CD4-positive, alpha-beta T cell treated with Interleukin-2 at 100 ng/mL for 4 hours (primary cell): ENCODE results near the gene H1-8.

Source experiments
- DNase-seq: peaks from one replicate; pipeline ENCODE4 v3.0.0-alpha.2; 2020; ENCODE audit warnings: low spot score

The H1-8 gene

GRCh38 chr3:129593595-129594339 is 50.8 kb downstream of the H1-8 start:
- peak; percentile 48 for DNase-seq

DNA sequence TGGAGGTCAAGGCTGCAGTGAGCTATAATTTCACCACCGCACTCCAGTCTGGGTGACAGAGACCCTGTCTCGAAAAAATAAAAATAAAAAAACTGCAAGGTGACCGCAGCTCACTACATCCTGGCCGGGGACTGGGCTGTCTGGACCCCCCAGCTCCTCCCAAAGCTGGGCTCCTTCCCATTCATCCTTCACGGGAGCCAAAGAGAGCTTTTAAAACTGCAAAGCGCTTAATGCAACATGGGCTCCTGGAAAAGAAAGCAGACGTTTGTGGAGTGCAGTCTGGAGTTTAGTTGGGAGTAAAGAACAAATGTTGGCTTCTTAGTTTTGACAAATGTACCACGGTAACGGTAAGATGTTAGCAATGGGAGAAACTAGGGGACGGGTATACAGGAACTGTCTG is 51.4 kb downstream of the H1-8 start:
- DNase-seq = no peak

GRCh38 chr3:129594907-129595390 is 52.0 kb downstream of the H1-8 start:
- DNase-seq = no peak

- DNase-seq = no peak
These were observed 52.7 kb downstream of the H1-8 start for GRCh38 chr3:129595544-129596193.

DNA sequence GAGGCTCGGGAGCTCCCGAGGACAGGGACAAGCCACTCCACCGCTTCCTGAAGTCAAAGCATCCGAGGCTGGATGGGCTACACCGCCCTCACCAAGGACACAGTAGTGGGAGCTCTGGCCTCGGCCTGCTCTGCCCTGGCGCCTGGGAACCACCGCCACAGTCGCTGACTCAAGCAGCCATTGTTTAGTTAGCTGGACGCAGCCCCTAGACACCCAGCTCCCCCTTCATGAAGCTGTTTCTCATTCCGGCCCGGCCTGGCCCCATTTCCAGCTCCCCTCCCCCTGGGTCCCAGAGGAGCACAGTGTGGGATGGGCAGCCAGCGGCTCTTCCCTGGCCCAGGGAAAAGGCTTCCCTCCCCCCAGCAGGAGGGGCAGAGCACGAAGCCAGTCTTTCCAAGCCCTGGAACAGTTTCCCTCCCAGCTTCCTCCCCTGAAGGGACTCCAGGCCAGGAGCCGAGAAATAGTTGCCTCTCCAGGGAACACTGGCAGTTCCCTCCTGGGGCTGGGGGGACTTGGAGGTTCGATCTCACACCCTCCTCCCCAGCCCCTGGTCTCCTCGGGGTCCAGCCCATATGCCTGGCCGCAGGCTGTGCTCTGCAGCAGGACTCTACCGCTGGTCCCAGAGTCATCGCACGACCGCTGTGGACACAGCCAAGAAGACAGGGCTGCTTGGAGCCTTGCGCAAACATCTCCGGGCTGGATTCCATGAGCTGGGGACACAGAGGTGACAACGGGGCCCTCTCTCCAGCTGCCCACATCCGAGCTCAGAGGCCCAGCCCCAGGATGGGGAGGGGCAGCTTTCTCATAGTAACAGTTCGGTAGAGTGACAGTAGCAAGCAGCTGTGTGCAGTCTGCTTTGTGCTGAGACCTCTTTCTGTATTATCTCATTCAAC is 53.5 kb downstream of the H1-8 start:
- DNase-seq = no peak

- DNase-seq = no peak
These were observed 54.4 kb downstream of the H1-8 start for GRCh38 chr3:129597087-129597999.

DNA sequence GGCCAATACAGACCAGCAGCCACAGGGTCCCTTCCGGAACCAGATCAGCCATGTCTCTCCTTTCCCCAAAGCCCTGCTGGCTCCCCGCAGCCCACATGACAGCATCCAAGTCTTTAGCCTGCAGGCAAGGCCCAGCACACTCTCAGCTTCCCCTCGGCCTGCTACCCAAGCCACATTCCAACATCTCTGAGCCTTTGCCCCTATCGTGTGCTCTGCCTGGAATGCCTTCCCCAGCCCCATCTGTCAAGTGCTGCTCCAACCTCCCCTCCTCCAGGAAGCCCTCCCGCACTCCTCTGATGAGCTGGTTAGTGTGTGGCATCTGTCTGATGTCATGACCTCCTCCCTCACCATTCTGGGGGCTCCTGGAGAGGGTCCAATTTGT is 55.0 kb downstream of the H1-8 start:
- DNase-seq = no peak

- no peak for DNase-seq
These were observed 55.5 kb downstream of the H1-8 start for GRCh38 chr3:129598484-129598883.

- no peak for DNase-seq
These were observed 56.1 kb downstream of the H1-8 start for GRCh38 chr3:129599073-129599472.

DNA sequence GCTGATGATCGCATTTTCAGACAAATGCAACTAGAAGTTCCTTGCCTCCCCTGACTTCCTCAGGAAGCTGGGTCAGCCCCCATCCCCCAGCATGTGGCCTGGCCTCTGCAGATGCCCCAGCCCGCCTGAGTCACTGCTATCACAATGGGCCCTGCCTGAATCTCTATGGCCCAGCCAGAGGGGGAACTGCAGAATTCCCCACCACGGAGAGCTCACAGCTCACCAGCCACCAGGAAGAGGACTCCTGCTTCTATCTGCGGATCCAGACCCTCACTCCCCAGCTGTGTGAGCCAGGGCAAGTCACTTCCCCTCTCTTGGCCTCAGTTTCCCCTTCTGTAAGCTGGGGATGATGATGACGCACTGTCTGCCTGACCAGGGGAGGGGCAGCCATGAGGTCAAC is 56.6 kb downstream of the H1-8 start:
- no peak for DNase-seq

- DNase-seq = no peak
These were observed 57.4 kb downstream of the H1-8 start for GRCh38 chr3:129600348-129600747.
